Activated CD4-positive, alpha-beta T cell treated with anti-CD3 and anti-CD28 coated beads, Interleukin-2, Interleukin-4, amounts not matched to agents 100 ng/mL and 50 ng/mL, durations not matched to agents 16 hours and 8 hours (primary cell): Measurements from ENCODE around the gene FNBP1.
"Not testable (repeated sequence)": the region's sequence is repeated elsewhere in the genome, so short reads cannot be mapped to it uniquely, and the experiment has no call there.

Experiments used
- DNase-seq: peaks from one replicate; pipeline ENCODE4 v3.0.0-alpha.2; 2020; ENCODE audit warnings: low spot score

The FNBP1 gene

GRCh38 chr9:129952337-129952736 lies 90.7 kb downstream of the FNBP1 start:
- no peak for DNase-seq

- DNase-seq, result no peak
Measured at GRCh38 chr9:129949821-129950220, 93.2 kb downstream of the FNBP1 start.

- not testable (repeated sequence) for DNase-seq
Measured at GRCh38 chr9:129948626-129949025, 94.4 kb downstream of the FNBP1 start.

GRCh38 chr9:129946246-129946995 lies 96.6 kb downstream of the FNBP1 start:
- DNase-seq, result no peak

- no peak for DNase-seq
Measured at GRCh38 chr9:129945314-129945713, 97.7 kb downstream of the FNBP1 start.

GRCh38 chr9:129944506-129945116 lies 98.4 kb downstream of the FNBP1 start:
- DNase-seq, result peak; percentile 66

GRCh38 chr9:129939431-129939830 lies 103.6 kb downstream of the FNBP1 start:
- no peak for DNase-seq

GRCh38 chr9:129938291-129938979 lies 104.6 kb downstream of the FNBP1 start:
- DNase-seq, result no peak

- DNase-seq, result not testable (repeated sequence)
Measured at GRCh38 chr9:129937879-129938278, 105.1 kb downstream of the FNBP1 start.

GRCh38 chr9:129936222-129936621 lies 106.8 kb downstream of the FNBP1 start:
- DNase-seq, result no peak

- no peak for DNase-seq
Measured at GRCh38 chr9:129934780-129935179, 108.2 kb downstream of the FNBP1 start.

GRCh38 chr9:129934041-129934591 lies 108.9 kb downstream of the FNBP1 start:
- DNase-seq, result no peak

- no peak for DNase-seq
Measured at GRCh38 chr9:129933185-129934040, 109.6 kb downstream of the FNBP1 start.

GRCh38 chr9:129932303-129933151 lies 110.5 kb downstream of the FNBP1 start:
- DNase-seq, result peak; percentile 33

- no peak for DNase-seq
Measured at GRCh38 chr9:129930743-129931142, 112.2 kb downstream of the FNBP1 start.

GRCh38 chr9:129929496-129930125 lies 113.4 kb downstream of the FNBP1 start:
- DNase-seq, result no peak

- DNase-seq, result no peak
Measured at GRCh38 chr9:129923589-129923988, 119.4 kb downstream of the FNBP1 start.

GRCh38 chr9:129921905-129922304 lies 121.1 kb downstream of the FNBP1 start:
- DNase-seq, result no peak

GRCh38 chr9:129919841-129920240 lies 123.1 kb downstream of the FNBP1 start:
- DNase-seq, result no peak

GRCh38 chr9:129919277-129919676 lies 123.7 kb downstream of the FNBP1 start:
- no peak for DNase-seq
